SK-N-MC (cell line): ENCODE measurements around the gene TMEM54.

ENCODE experiments used
- EZH2 ChIP-seq: fragments of 200-600 bp; sonication (generic); IDR thresholded peaks from one replicate; pipeline ENCODE4 v1.6.1; 2017; ENCODE audit warnings: antibody characterized with exemption
- POLR2AphosphoS5 ChIP-seq: IDR thresholded peaks from 2 replicates; pipeline ENCODE4 v1.6.1; 2012; ENCODE audit warnings: mild to moderate bottlenecking, low read depth, low read length, borderline replicate concordance

- TF ChIP-seq POLR2AphosphoS5 (no peak), EZH2 (no peak)
These were observed 8.6 kb downstream of the TMEM54 start for GRCh38 chr1:32892368-32893197.
